SU-DHL-6 (cell line): ENCODE data around the gene PDE4B.

Experiments
- EZH2phosphoT487 ChIP-seq: fragments of 200-600 bp; sonication (generic), shearing (Covaris generic); conservative IDR thresholded peaks from 2 replicates; pipeline ENCODE4 v1.6.1; 2018; ENCODE audit warnings: mild to moderate bottlenecking, antibody characterized with exemption, low read length, moderate library complexity, mixed read lengths
- TF ChIP-seq, protein P1 (sequence below): fragments of 200-600 bp; sonication (generic); IDR thresholded peaks from one replicate; pipeline ENCODE4 v1.5.1; 2017; ENCODE audit warnings: antibody characterized with exemption, mild to moderate bottlenecking, low read length, moderate library complexity; ENCODE audit not compliant: insufficient read depth, poor library complexity, severe bottlenecking

DNA sequence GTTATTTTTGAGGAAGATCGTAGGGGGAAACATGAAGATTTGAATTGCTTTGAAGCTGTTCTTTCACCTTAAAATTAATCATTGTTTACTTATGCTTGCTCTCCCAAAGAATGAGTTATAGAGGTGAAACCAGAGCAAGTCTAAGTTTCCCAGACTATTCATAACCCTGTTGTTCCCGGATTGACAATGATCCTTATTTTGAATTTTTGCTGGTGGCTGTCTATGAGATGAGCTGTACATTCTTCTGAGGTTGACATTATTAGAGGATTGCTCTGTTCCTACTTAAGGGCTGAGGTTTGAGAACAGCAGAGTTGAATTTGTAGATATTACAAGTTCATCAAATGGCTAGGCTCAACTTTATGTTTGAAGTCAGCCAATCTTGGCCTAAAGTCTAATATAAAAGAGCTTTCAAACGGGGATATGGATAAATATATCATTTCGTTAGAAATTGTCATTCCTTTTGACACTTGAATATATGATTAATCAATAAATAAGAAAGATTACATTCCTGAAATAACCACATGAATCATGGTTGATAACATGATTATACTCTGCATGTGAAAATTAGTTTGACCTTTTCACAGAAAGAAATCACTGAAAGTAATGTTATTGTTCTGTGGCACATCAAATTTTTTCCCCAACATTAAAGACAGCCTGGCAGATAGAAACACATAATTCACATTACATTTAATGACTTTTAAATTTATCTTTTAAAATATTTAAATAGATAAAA is 19.1 kb upstream of the PDE4B start:
- TF ChIP-seq, protein P1, sequence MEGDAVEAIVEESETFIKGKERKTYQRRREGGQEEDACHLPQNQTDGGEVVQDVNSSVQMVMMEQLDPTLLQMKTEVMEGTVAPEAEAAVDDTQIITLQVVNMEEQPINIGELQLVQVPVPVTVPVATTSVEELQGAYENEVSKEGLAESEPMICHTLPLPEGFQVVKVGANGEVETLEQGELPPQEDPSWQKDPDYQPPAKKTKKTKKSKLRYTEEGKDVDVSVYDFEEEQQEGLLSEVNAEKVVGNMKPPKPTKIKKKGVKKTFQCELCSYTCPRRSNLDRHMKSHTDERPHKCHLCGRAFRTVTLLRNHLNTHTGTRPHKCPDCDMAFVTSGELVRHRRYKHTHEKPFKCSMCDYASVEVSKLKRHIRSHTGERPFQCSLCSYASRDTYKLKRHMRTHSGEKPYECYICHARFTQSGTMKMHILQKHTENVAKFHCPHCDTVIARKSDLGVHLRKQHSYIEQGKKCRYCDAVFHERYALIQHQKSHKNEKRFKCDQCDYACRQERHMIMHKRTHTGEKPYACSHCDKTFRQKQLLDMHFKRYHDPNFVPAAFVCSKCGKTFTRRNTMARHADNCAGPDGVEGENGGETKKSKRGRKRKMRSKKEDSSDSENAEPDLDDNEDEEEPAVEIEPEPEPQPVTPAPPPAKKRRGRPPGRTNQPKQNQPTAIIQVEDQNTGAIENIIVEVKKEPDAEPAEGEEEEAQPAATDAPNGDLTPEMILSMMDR, result no peak
- TF ChIP-seq EZH2phosphoT487, result no peak
